ENCODE measurements around the gene IL4R. TPM values are rescaled to one million over a fixed set of nuclear protein-coding genes. Genes with fewer than 3 reads are reported as not detected.
A peak's percentile ranks its signal among the peaks of the same experiment; 100 is the strongest.

The IL4R gene
- polyA plus RNA-seq, 3 donors from 2014 or later: 15.7 to 38.7 (median 20.1) TPM

GRCh38 chr16:27347930-27348685, 34.3 kb downstream of the IL4R start:
- peaks cover 3 to 6% of the 10 kb centered on the region in 2 donors for H3K4me1 Mint-ChIP-seq
- peaks cover 31 to 67% (median 49%) of the 10 kb centered on the region in 3 donors for H3K36me3 Mint-ChIP-seq
- peak overlapping the region in 4 of 6 donors; percentile 1 to 64 (median 49) for H3K27ac Mint-ChIP-seq
- H3K9me3 Mint-ChIP-seq: no peaks in the 10 kb centered on the region
- H3K4me3 Mint-ChIP-seq: no peak overlapping the region
- peaks cover 0 to 2% (median 1%) of the 10 kb centered on the region in 3 donors for H3K27me3 Mint-ChIP-seq (ENCODE audit: low read depth in 3 of 3)
- no peak for DNase-seq

GRCh38 chr16:27349276-27349675, 35.5 kb downstream of the IL4R start:
- H3K9me3 Mint-ChIP-seq: no peaks in the 10 kb centered on the region
- DNase-seq: no peak
- no peak overlapping the region for H3K4me3 Mint-ChIP-seq
- H3K4me1 Mint-ChIP-seq: peaks cover 3 to 6% of the 10 kb centered on the region in 2 donors
- peak overlapping the region in 3 of 6 donors; percentile 1 to 46 (median 12) for H3K27ac Mint-ChIP-seq
- peaks cover 34 to 73% (median 56%) of the 10 kb centered on the region in 3 donors for H3K36me3 Mint-ChIP-seq
- peaks cover 0 to 2% (median 1%) of the 10 kb centered on the region in 3 donors for H3K27me3 Mint-ChIP-seq (ENCODE audit: low read depth in 3 of 3)

- H3K4me3 Mint-ChIP-seq: no peak overlapping the region
These were observed 36.2 kb downstream of the IL4R start for GRCh38 chr16:27350006-27350405.

GRCh38 chr16:27351989-27352388, 38.2 kb downstream of the IL4R start:
- peak overlapping the region in 3 of 6 donors; percentile 12 to 52 (median 34) for H3K27ac Mint-ChIP-seq
- H3K4me1 Mint-ChIP-seq: peaks cover 0 to 3% of the 10 kb centered on the region in 2 donors
- DNase-seq: no peak
- no peaks in the 10 kb centered on the region for H3K9me3 Mint-ChIP-seq
- peaks cover 43 to 71% (median 52%) of the 10 kb centered on the region in 3 donors for H3K36me3 Mint-ChIP-seq
- no peak overlapping the region for H3K4me3 Mint-ChIP-seq
- no peaks in the 10 kb centered on the region for H3K27me3 Mint-ChIP-seq (ENCODE audit: low read depth in 3 of 3)

More at GRCh38 chr16:27350006-27350405, 36.2 kb downstream of the IL4R start:
- no peak for DNase-seq
- no peaks in the 10 kb centered on the region for H3K9me3 Mint-ChIP-seq
- peaks cover 0 to 2% (median 1%) of the 10 kb centered on the region in 3 donors for H3K27me3 Mint-ChIP-seq (ENCODE audit: low read depth in 3 of 3)
- H3K27ac Mint-ChIP-seq: peak overlapping the region in 5 of 6 donors; percentile 31 to 66 (median 49)
- H3K36me3 Mint-ChIP-seq: peaks cover 38 to 78% (median 59%) of the 10 kb centered on the region in 3 donors
- peaks cover 3 to 6% of the 10 kb centered on the region in 2 donors for H3K4me1 Mint-ChIP-seq

DNA sequence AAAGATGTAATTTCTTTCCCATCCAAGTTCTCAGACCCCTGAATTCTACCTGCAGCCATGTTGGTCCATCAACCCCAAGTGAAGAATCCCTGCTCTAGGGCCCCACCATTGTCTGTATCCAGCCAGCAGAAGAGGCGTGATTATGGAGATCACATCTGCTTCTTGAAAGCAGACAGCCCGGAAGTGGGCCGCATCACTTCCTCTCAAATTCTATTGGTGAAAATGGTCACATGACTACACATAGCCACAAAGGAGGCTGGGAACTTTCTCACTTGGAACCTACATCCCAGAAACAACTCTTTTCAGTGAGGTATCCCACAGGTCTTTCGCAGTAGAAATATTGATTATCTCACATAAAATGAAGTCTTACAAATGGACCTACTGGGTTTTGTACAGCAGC, 40.1 kb downstream of the IL4R start:
- DNase-seq: no peak
- Mint-ChIP-seq H3K27me3 (ENCODE audit: low read depth in 3 of 3) (no peaks in the 10 kb centered on the region), H3K4me1 (peaks cover 0 to 3% of the 10 kb centered on the region in 2 donors), H3K9me3 (no peaks in the 10 kb centered on the region), H3K36me3 (peaks cover 38 to 72% (median 51%) of the 10 kb centered on the region in 3 donors), H3K4me3 (no peak overlapping the region), H3K27ac (peak overlapping the region in 5 of 6 donors; percentile 28 to 74 (median 51))

DNA sequence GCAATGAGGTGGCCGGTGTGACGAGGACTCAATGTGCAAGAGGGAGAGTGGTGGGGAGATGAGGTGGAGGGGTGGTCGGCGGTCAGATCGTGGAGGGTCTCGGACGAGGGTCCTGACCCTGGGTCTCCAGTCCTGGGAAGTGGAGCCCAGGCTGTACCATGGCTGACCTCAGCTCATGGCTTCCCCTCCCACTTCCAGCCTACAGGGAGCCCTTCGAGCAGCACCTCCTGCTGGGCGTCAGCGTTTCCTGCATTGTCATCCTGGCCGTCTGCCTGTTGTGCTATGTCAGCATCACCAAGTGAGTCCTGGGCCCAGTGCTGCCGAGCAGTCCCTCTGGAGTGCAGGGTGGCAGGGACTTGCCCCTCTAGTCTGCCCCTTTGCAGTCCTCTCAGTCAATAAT, 41.8 kb downstream of the IL4R start:
- peaks cover 0 to 1% (median 0%) of the 10 kb centered on the region in 3 donors for H3K27me3 Mint-ChIP-seq (ENCODE audit: low read depth in 3 of 3)
- H3K4me1 Mint-ChIP-seq: no peaks in the 10 kb centered on the region
- H3K36me3 Mint-ChIP-seq: peaks cover 36 to 66% (median 46%) of the 10 kb centered on the region in 3 donors
- H3K4me3 Mint-ChIP-seq: no peak overlapping the region
- peak overlapping the region in 2 of 6 donors; percentile 9 to 55 for H3K27ac Mint-ChIP-seq
- H3K9me3 Mint-ChIP-seq: no peaks in the 10 kb centered on the region
- DNase-seq: peak; percentile 18 to 30 (median 25)

- Mint-ChIP-seq H3K9me3 (no peaks in the 10 kb centered on the region), H3K36me3 (peaks cover 32 to 63% (median 52%) of the 10 kb centered on the region in 3 donors), H3K27ac (no peak overlapping the region), H3K27me3 (ENCODE audit: low read depth in 3 of 3) (peaks cover 0 to 1% (median 0%) of the 10 kb centered on the region in 3 donors), H3K4me3 (no peak overlapping the region), H3K4me1 (no peaks in the 10 kb centered on the region)
- DNase-seq: no peak
These were observed 43.0 kb downstream of the IL4R start for GRCh38 chr16:27356794-27357193.

- H3K27ac Mint-ChIP-seq: peak overlapping the region in 1 of 6 donors; percentile 22
These were observed 45.3 kb downstream of the IL4R start for GRCh38 chr16:27359051-27359450.

GRCh38 chr16:27359615-27360014, 45.8 kb downstream of the IL4R start:
- Mint-ChIP-seq H3K9me3 (no peaks in the 10 kb centered on the region), H3K4me3 (no peak overlapping the region), H3K4me1 (peaks cover 0 to 3% of the 10 kb centered on the region in 2 donors), H3K27ac (no peak overlapping the region), H3K27me3 (ENCODE audit: low read depth in 3 of 3) (peaks cover 0 to 1% (median 0%) of the 10 kb centered on the region in 3 donors), H3K36me3 (peaks cover 24 to 54% (median 52%) of the 10 kb centered on the region in 3 donors)
- DNase-seq: no peak

More at GRCh38 chr16:27359051-27359450, 45.3 kb downstream of the IL4R start:
- no peak for DNase-seq
- Mint-ChIP-seq H3K4me3 (no peak overlapping the region), H3K27me3 (ENCODE audit: low read depth in 3 of 3) (peaks cover 0 to 1% (median 0%) of the 10 kb centered on the region in 3 donors), H3K9me3 (no peaks in the 10 kb centered on the region), H3K36me3 (peaks cover 28 to 57% (median 55%) of the 10 kb centered on the region in 3 donors), H3K4me1 (no peaks in the 10 kb centered on the region)

DNA sequence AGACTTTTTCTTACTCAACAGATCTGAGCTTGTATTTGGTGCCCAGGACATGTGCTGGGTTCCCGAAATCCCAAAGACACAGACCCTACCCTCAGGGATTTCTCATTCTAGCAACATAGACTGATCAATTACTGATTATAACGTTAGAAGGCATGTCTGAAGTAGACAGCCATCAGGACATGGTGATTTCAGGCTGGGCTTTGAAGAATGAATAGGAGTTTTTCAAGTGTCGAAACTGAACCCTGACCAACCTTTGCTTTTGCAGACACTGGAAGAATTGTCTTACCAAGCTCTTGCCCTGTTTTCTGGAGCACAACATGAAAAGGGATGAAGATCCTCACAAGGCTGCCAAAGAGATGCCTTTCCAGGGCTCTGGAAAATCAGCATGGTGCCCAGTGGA, 48.2 kb downstream of the IL4R start:
- H3K36me3 Mint-ChIP-seq: peaks cover 17 to 49% (median 44%) of the 10 kb centered on the region in 3 donors
- no peaks in the 10 kb centered on the region for H3K9me3 Mint-ChIP-seq
- peaks cover 4 to 17% of the 10 kb centered on the region in 2 donors for H3K4me1 Mint-ChIP-seq
- H3K27me3 Mint-ChIP-seq (ENCODE audit: low read depth in 3 of 3): peaks cover 0 to 5% (median 0%) of the 10 kb centered on the region in 3 donors
- H3K27ac Mint-ChIP-seq: peak overlapping the region in 4 of 6 donors; percentile 5 to 67 (median 28)
- DNase-seq: no peak
- H3K4me3 Mint-ChIP-seq: no peak overlapping the region

DNA sequence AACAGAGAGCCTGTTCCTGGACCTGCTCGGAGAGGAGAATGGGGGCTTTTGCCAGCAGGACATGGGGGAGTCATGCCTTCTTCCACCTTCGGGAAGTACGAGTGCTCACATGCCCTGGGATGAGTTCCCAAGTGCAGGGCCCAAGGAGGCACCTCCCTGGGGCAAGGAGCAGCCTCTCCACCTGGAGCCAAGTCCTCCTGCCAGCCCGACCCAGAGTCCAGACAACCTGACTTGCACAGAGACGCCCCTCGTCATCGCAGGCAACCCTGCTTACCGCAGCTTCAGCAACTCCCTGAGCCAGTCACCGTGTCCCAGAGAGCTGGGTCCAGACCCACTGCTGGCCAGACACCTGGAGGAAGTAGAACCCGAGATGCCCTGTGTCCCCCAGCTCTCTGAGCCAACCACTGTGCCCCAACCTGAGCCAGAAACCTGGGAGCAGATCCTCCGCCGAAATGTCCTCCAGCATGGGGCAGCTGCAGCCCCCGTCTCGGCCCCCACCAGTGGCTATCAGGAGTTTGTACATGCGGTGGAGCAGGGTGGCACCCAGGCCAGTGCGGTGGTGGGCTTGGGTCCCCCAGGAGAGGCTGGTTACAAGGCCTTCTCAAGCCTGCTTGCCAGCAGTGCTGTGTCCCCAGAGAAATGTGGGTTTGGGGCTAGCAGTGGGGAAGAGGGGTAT, 48.9 kb downstream of the IL4R start:
- peaks cover 17 to 48% (median 39%) of the 10 kb centered on the region in 3 donors for H3K36me3 Mint-ChIP-seq
- H3K4me1 Mint-ChIP-seq: peaks cover 11 to 24% of the 10 kb centered on the region in 2 donors

GRCh38 chr16:27363246-27363632, 49.5 kb downstream of the IL4R start:
- H3K4me3 Mint-ChIP-seq: no peak overlapping the region
- H3K4me1 Mint-ChIP-seq: peaks cover 17 to 29% of the 10 kb centered on the region in 2 donors
- H3K27ac Mint-ChIP-seq: peak overlapping the region in 1 of 6 donors; percentile 45
- H3K9me3 Mint-ChIP-seq: no peaks in the 10 kb centered on the region
- peaks cover 17 to 43% (median 35%) of the 10 kb centered on the region in 3 donors for H3K36me3 Mint-ChIP-seq
- no peak for DNase-seq
- peaks cover 5 to 15% (median 8%) of the 10 kb centered on the region in 3 donors for H3K27me3 Mint-ChIP-seq (ENCODE audit: low read depth in 3 of 3)

More for the DNA sequence above, 48.9 kb downstream of the IL4R start:
- Mint-ChIP-seq H3K27ac (peak overlapping the region in 2 of 6 donors; percentile 25 to 32), H3K4me3 (no peak overlapping the region), H3K9me3 (no peaks in the 10 kb centered on the region), H3K27me3 (ENCODE audit: low read depth in 3 of 3) (peaks cover 4 to 10% (median 5%) of the 10 kb centered on the region in 3 donors)
- DNase-seq: no peak

GRCh38 chr16:27363797-27364196, 50.0 kb downstream of the IL4R start:
- H3K4me1 Mint-ChIP-seq: peaks cover 21 to 33% of the 10 kb centered on the region in 2 donors
- peaks cover 16 to 41% (median 31%) of the 10 kb centered on the region in 3 donors for H3K36me3 Mint-ChIP-seq
- H3K27ac Mint-ChIP-seq: peak overlapping the region in 4 of 6 donors; percentile 14 to 84 (median 62)
- DNase-seq: no peak
- peaks cover 5 to 15% (median 8%) of the 10 kb centered on the region in 3 donors for H3K27me3 Mint-ChIP-seq (ENCODE audit: low read depth in 3 of 3)
- H3K4me3 Mint-ChIP-seq: no peak overlapping the region
- H3K9me3 Mint-ChIP-seq: no peaks in the 10 kb centered on the region
